ENCODE measurements around the gene NCOR1. TPM values are rescaled to one million over a fixed set of nuclear protein-coding genes. Genes with fewer than 3 reads are reported as not detected.

NCOR1 gene
- polyA plus RNA-seq, 1 of the 3 experiments (the other 2 are of a cell fraction): 42.1 TPM

GRCh38 chr17:15999141-15999973 is 216.0 kb downstream of the NCOR1 start, which contains the start of the genes TTC19 and ZSWIM7 (continued):
- TF ChIP-seq GABPA (IDR thresholded peaks at IDR 0.05; ENCODE audit: low read depth) (no peak; the same call in 1 of the 2 replicates), MEF2A (IDR thresholded peaks at IDR 0.05; ENCODE audit: borderline replicate concordance, low read depth) (no peak), MXI1 (IDR thresholded peaks at IDR 0.05; ENCODE audit: low read depth, low read length) (peak; percentile 86; the same call in 1 of the 2 replicates), ZBTB33 (IDR thresholded peaks at IDR 0.05; ENCODE audit: borderline replicate concordance, low read depth) (peak; percentile 22; the same call in 1 of the 2 replicates), USF2 (IDR thresholded peaks at IDR 0.05; ENCODE audit: borderline replicate concordance, low read depth, low read length) (no peak), SIN3A (IDR thresholded peaks at IDR 0.05; ENCODE audit: borderline replicate concordance, low read depth, low read length) (peak; percentile 70; the same call in 1 of the 2 replicates), TAF1 (IDR thresholded peaks at IDR 0.05; ENCODE audit: borderline replicate concordance, low read depth, low read length) (peak; percentile 99)

- ChIA-PET POLR2A (no interaction called here), CTCF (interaction anchor here (0.7 to 6.1 kb wide), 5 partner anchors 22 to 170 kb away, joined by 3 to 42 read pairs (median 3); partner anchors contain the start of gene ADORA2B)
Observed at GRCh38 chr17:15998031-15998562, 217.2 kb downstream of the NCOR1 start.

More at GRCh38 chr17:15998031-15998562, 217.2 kb downstream of the NCOR1 start:
- Histone ChIP-seq H3K9ac (no peak overlapping the region), H3K9me2 (no peaks in the 10 kb centered on the region), H3K9me3 (no peaks in the 10 kb centered on the region; the same call in 1 of the 2 replicates), H3K79me2 (ENCODE audit: insufficient read depth) (peaks cover 61% of the 10 kb centered on the region), H3K27ac (ENCODE audit: low read depth in 2 of 2, low read length in 1 of 2) (peak overlapping the region; percentile 17 to 95; a peak in 2 of 4 replicates), H4K20me1 (ENCODE audit: insufficient read depth) (peaks cover 5% of the 10 kb centered on the region; the same call in 1 of the 2 replicates), H3K36me3 (replicated peaks in 1 of 2; ENCODE audit: control insufficient read depth in 1 of 2, insufficient read depth in 2 of 2, low read length in 1 of 2) (peaks cover 22 to 40% of the 10 kb centered on the region in 2 experiments), H3F3A (replicated peaks; ENCODE audit: insufficient read depth) (peaks cover 9% of the 10 kb centered on the region), H3K4me1 (ENCODE audit: control insufficient read depth in 1 of 2, insufficient read depth in 2 of 2, low read depth in 1 of 2, low read length in 1 of 2) (peaks cover 0 to 6% of the 10 kb centered on the region in 2 experiments; a peak in 2 of 4 replicates), H3K4me3 (ENCODE audit: low read depth in 2 of 2, low read length in 1 of 2) (peak overlapping the region in 1 of 2 experiments; percentile 91; a peak in 1 of 4 replicates), H3K4me2 (peak overlapping the region; percentile 67; the same call in 1 of the 2 replicates), H2AFZ (ENCODE audit: low read depth) (no peak overlapping the region), H3K27me3 (ENCODE audit: insufficient read depth) (no peaks in the 10 kb centered on the region)
- no peak for DNase-seq
- TF ChIP-seq FOSL2 (IDR thresholded peaks at IDR 0.05; ENCODE audit: borderline replicate concordance, low read depth): no peak
- no peak for TF ChIP-seq SIN3A (IDR thresholded peaks at IDR 0.05; ENCODE audit: borderline replicate concordance, low read depth, low read length)
- TF ChIP-seq RAD21 (IDR thresholded peaks at IDR 0.05; ENCODE audit: low read length): no peak
- whole genome bisulfite sequencing (ENCODE audit: low lambda C conversion rate): 71% methylated on average over 4 of the region's 4 CpGs
